A549 (cell line): ENCODE measurements around the gene DNAH17. TPM values are rescaled to one million over a fixed set of nuclear protein-coding genes. Genes with fewer than 3 reads are reported as not detected.

Source experiments
- ATAC-seq, 2 experiments: fragments of 200-7000 bp in 1 of 2; fragments of >200 bp in 1 of 2; cut with Nextera tagmentation in 1 of 2; cut with Tn5 transposase in 1 of 2; 3 replicates each; pipeline versions ENCODE4 v1.8.0 to v1.9.1; 2018 to 2020; ENCODE audit warnings: mild to moderate bottlenecking in 1 of 2, moderate library complexity in 1 of 2
- CTCF ChIA-PET: fragments of 300-600 bp; sonication (Branson Sonifier 250); formaldehyde crosslinking; extraction: SDS; loops from one replicate; lab custom pipeline; 2021; ENCODE audit warnings: antibody characterized with exemption, inconsistent platforms; lab: Yijun Ruan, JAX
- POLR2A ChIA-PET: fragments of 350-600 bp; formaldehyde crosslinking; extraction: SDS; loops from one replicate; lab custom pipeline; 2021; ENCODE audit warnings: antibody characterized with exemption, inconsistent platforms; lab: Yijun Ruan, JAX
- DNase-seq, 2 experiments: peaks; one replicate each; pipeline versions ENCODE4 v3.0.0 to v3.0.0-alpha.2; 2011 to 2016; ENCODE audit warnings: low read depth in 1 of 2, low spot score in 1 of 2
- FAIRE-seq: peaks from 2 replicates; lab custom pipeline; 2011; peaks lifted over from hg19 to GRCh38; lab: Jason Lieb, UNC
- H3K27ac ChIP-seq, 2 experiments: fragments of >200 bp; sonication (Bioruptor Twin); formaldehyde crosslinking; 3 replicates each; pipeline ENCODE4 v1.5.1; 2016 to 2017
- H3K4me1 ChIP-seq: fragments of >200 bp; sonication (Bioruptor Twin); formaldehyde crosslinking; 3 replicates; pipeline ENCODE4 v1.6.1; 2016
- H3K4me2 ChIP-seq: fragments of >200 bp; sonication (Bioruptor Twin); formaldehyde crosslinking; 3 replicates; pipeline ENCODE4 v1.6.1; 2016
- H3K4me3 ChIP-seq: fragments of >200 bp; sonication (Bioruptor Twin); formaldehyde crosslinking; 3 replicates; pipeline ENCODE4 v1.5.1; 2016
- H3K9me3 ChIP-seq: fragments of >200 bp; sonication (Bioruptor Twin); formaldehyde crosslinking; 3 replicates; pipeline ENCODE4 v1.6.1; 2016
- ATOH8 ChIP-seq: fragments of 250-450 bp; sonication (Bioruptor Pico); IDR thresholded peaks from 2 replicates; pipeline ENCODE4 v1.5.0; 2020; ENCODE audit warnings: low read depth, mild to moderate bottlenecking, moderate library complexity
- CBX2 ChIP-seq: fragments of 200-600 bp; sonication (generic); IDR thresholded peaks from 2 replicates; pipeline ENCODE4 v1.6.1; 2016; ENCODE audit warnings: low read depth, mild to moderate bottlenecking, borderline replicate concordance
- CEBPB ChIP-seq, 2 experiments: fragments of >200 bp in 1 of 2; sonication (Bioruptor Twin) in 1 of 2; formaldehyde crosslinking in 1 of 2; IDR thresholded peaks; 2 replicates each; pipeline ENCODE4 v1.6.1; 2012 to 2016
- CHD2 ChIP-seq: fragments of 150-350 bp; IDR thresholded peaks from 2 replicates; pipeline ENCODE4 v1.6.1; 2014; ENCODE audit warnings: low read length; ENCODE audit not compliant: partially characterized antibody
- CTCF ChIP-seq: fragments of >200 bp; sonication (Bioruptor Twin); formaldehyde crosslinking; IDR thresholded peaks from 3 replicates; pipeline ENCODE4 v1.5.1; 2016
- EHF ChIP-seq: fragments of 250-450 bp; sonication (Bioruptor Pico); IDR thresholded peaks from 2 replicates; pipeline ENCODE4 v1.5.0; 2020; ENCODE audit warnings: mild to moderate bottlenecking
- ESRRA ChIP-seq: fragments of 150-350 bp; IDR thresholded peaks from 2 replicates; pipeline ENCODE4 v1.6.1; 2014; ENCODE audit warnings: mild to moderate bottlenecking, low read length, borderline replicate concordance
- FOSL2 ChIP-seq, 2 experiments: fragments of 450-650 bp in 1 of 2; fragments of >200 bp in 1 of 2; sonication (Bioruptor Twin) in 1 of 2; formaldehyde crosslinking; IDR thresholded peaks; 2 replicates each; pipeline versions ENCODE4 v1.5.0 to v1.6.1; 2016 to 2020; ENCODE audit warnings: mild to moderate bottlenecking in 1 of 2, moderate library complexity in 1 of 2
- FOXS1 ChIP-seq: fragments of 250-450 bp; sonication (Bioruptor Pico); IDR thresholded peaks from 2 replicates; pipeline ENCODE4 v1.5.0; 2020; ENCODE audit warnings: mild to moderate bottlenecking, moderate library complexity
- HOXB13 ChIP-seq: fragments of 250-450 bp; sonication (Bioruptor Pico); IDR thresholded peaks from 2 replicates; pipeline ENCODE4 v1.5.0; 2020; ENCODE audit warnings: low read depth, mild to moderate bottlenecking, moderate library complexity
- HOXB5 ChIP-seq: fragments of 250-450 bp; sonication (Bioruptor Pico); IDR thresholded peaks from 2 replicates; pipeline ENCODE4 v1.5.0; 2020; ENCODE audit warnings: mild to moderate bottlenecking, moderate library complexity
- JUNB ChIP-seq: fragments of >200 bp; sonication (Bioruptor Twin); formaldehyde crosslinking; IDR thresholded peaks from 2 replicates; pipeline ENCODE4 v1.6.1; 2016
- MAX ChIP-seq: IDR thresholded peaks from 2 replicates; pipeline ENCODE4 v1.6.1; 2012
- MAZ ChIP-seq: fragments of 150-350 bp; IDR thresholded peaks from 2 replicates; pipeline ENCODE4 v1.6.1; 2014; ENCODE audit warnings: antibody characterized with exemption, low read depth, low read length, borderline replicate concordance
- MYC ChIP-seq: IDR thresholded peaks from 2 replicates; pipeline ENCODE4 v1.6.1; 2012; ENCODE audit warnings: mild to moderate bottlenecking, inconsistent platforms, low read length, improper control_type of control experiment, borderline replicate concordance
- NPAS2 ChIP-seq: fragments of 250-450 bp; sonication (Bioruptor Pico); IDR thresholded peaks from 2 replicates; pipeline ENCODE4 v1.8.0; 2022; ENCODE audit warnings: mild to moderate bottlenecking, moderate library complexity, borderline replicate concordance
- NR3C1 ChIP-seq: fragments of >200 bp; sonication (Bioruptor Twin); formaldehyde crosslinking; IDR thresholded peaks from 3 replicates; pipeline ENCODE4 v1.6.1; 2017
- RAD21 ChIP-seq, 2 experiments: fragments of >200 bp in 1 of 2; sonication (Bioruptor Twin) in 1 of 2; formaldehyde crosslinking in 1 of 2; IDR thresholded peaks in 1 of 2; conservative IDR thresholded peaks in 1 of 2; 2 replicates in 1 of 2; 3 replicates in 1 of 2; pipeline ENCODE4 v1.6.1; 2012 to 2018; ENCODE audit warnings: inconsistent platforms in 1 of 2
- RARB ChIP-seq: fragments of 250-450 bp; sonication (Bioruptor Pico); IDR thresholded peaks from 2 replicates; pipeline ENCODE4 v1.8.0; 2021; ENCODE audit warnings: mild to moderate bottlenecking, moderate library complexity
- RCOR1 ChIP-seq: fragments of 150-350 bp; IDR thresholded peaks from 2 replicates; pipeline ENCODE4 v1.6.1; 2014; ENCODE audit warnings: antibody characterized with exemption, low read length, low read depth
- SREBF2 ChIP-seq: fragments of 450-650 bp; IDR thresholded peaks from 2 replicates; pipeline ENCODE4 v1.6.1; 2014; ENCODE audit warnings: mild to moderate bottlenecking, moderate library complexity
- TP53 ChIP-seq: fragments of 250-450 bp; sonication (Bioruptor Pico); IDR thresholded peaks from 2 replicates; pipeline ENCODE4 v1.5.0; 2021; ENCODE audit warnings: mild to moderate bottlenecking, moderate library complexity
- ZSCAN20 ChIP-seq: fragments of 250-450 bp; sonication (Bioruptor Pico); IDR thresholded peaks from 2 replicates; pipeline ENCODE4 v1.8.0; 2022; ENCODE audit warnings: mild to moderate bottlenecking, moderate library complexity
- WGBS: methylation state at CpG from one replicate; pipeline ENCODE4 v1.1.6; 2017; ENCODE audit errors: missing lambda C conversion rate; 5-methylcytosine and 5-hydroxymethylcytosine counted together
- polyA plus RNA-seq, 4 experiments: library from polyadenylated mRNA; depleted of rRNA in 3 of 4; stranded (reverse); fragments of >200 nt; fragmentation: RNase III in 1 of 4; extraction: RNeasy Plus Mini Kit Qiagen cat#74134 plus additional on column Dnase treatment in 1 of 4; gene quantifications; 2 replicates in 3 of 4; 3 replicates in 1 of 4; pipeline ENCODE4 v1.2.3, GENCODE V29; 2011 to 2017
- TF ChIP-seq, protein P1 (sequence below): fragments of >200 bp; sonication (Bioruptor Twin); formaldehyde crosslinking; IDR thresholded peaks from 3 replicates; pipeline ENCODE4 v1.6.1; 2016

Gene DNAH17
- polyA plus RNA-seq, 2 of the 4 experiments (the other 2 are of a cell fraction) = 0.21 to 0.26 TPM

GRCh38 chr17:78537217-78537860, 39.9 kb downstream of the DNAH17 start:
- Histone ChIP-seq H3K4me3 (no peak overlapping the region), H3K4me2 (no peak overlapping the region), H3K27ac (peak overlapping the region in 1 of 2 experiments; percentile 50; a peak in 3 of 6 replicates), H3K9me3 (0 out of 3 replicates have a peak, but pooled peaks cover under 1% of the 10 kb centered on the region), H3K4me1 (peaks cover 51% of the 10 kb centered on the region)
- 96% methylated on average over 20 of the region's 20 CpGs for WGBS
- CTCF ChIA-PET = interaction anchor here (0.7 to 10.2 kb wide), 4 partner anchors 11 to 208 kb away, joined by 3 to 51 read pairs (median 3); no protein-coding TSS in a partner anchor
- TF ChIP-seq EHF (CRISPR knock-in tag) (no peak), MYC (no peak), FOXS1 (CRISPR knock-in tag) (no peak), CTCF (no peak), NPAS2 (CRISPR knock-in tag) (no peak), TP53 (CRISPR knock-in tag) (no peak), MAX (no peak), HOXB13 (CRISPR knock-in tag) (no peak), SREBF2 (no peak), CBX2 (no peak), MAZ (no peak), CEBPB (IDR thresholded peaks at IDR 0.05) (no peak), NR3C1 (no peak), ATOH8 (CRISPR knock-in tag) (no peak)
- TF ChIP-seq, protein P1, sequence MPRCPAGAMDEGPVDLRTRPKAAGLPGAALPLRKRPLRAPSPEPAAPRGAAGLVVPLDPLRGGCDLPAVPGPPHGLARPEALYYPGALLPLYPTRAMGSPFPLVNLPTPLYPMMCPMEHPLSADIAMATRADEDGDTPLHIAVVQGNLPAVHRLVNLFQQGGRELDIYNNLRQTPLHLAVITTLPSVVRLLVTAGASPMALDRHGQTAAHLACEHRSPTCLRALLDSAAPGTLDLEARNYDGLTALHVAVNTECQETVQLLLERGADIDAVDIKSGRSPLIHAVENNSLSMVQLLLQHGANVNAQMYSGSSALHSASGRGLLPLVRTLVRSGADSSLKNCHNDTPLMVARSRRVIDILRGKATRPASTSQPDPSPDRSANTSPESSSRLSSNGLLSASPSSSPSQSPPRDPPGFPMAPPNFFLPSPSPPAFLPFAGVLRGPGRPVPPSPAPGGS = no peak
- no peak for DNase-seq
- POLR2A ChIA-PET = interaction anchor here (0.6 kb wide), 2 partner anchors 55 to 327 kb away, joined by 3 to 4 read pairs; no protein-coding TSS in a partner anchor
- ATAC-seq = no peak
- FAIRE-seq = no peak

- 34% methylated on average over 19 of the region's 19 CpGs for WGBS
- ChIA-PET CTCF (interaction anchor here (0.5 to 10.2 kb wide), 11 partner anchors 8 to 173 kb away, joined by 3 to 51 read pairs (median 4); no protein-coding TSS in a partner anchor), POLR2A (interaction anchor here (1.8 kb wide), 1 partner anchor 57 kb away, joined by 6 read pairs; no protein-coding TSS in a partner anchor)
- Histone ChIP-seq H3K4me2 (peak overlapping the region; percentile 44), H3K9me3 (no peaks in the 10 kb centered on the region), H3K27ac (peak overlapping the region; percentile 43 to 81; a peak in 5 of 6 replicates), H3K4me3 (no peak overlapping the region), H3K4me1 (peaks cover 52% of the 10 kb centered on the region)
- FAIRE-seq (peak; percentile 46), DNase-seq (peak in 1 of 2 experiments; percentile 76), ATAC-seq (peak; percentile 29 to 39; a peak in 4 of 6 replicates)
- TF ChIP-seq HOXB5 (no peak), ATOH8 (CRISPR knock-in tag) (peak; percentile 52; the same call in 1 of the 2 replicates), RAD21 (conservative IDR thresholded peaks at IDR 0.05 in 1 of 2, IDR thresholded peaks at IDR 0.05 in 1 of 2) (no peak), ESRRA (peak; percentile 70), ZSCAN20 (no peak), MAZ (no peak), CBX2 (no peak), RARB (CRISPR knock-in tag) (no peak), RCOR1 (no peak), FOSL2 (IDR thresholded peaks at IDR 0.05) (no peak), FOSL2 (CRISPR knock-in tag; IDR thresholded peaks at IDR 0.05) (no peak; the same call in 1 of the 2 replicates), MAX (peak; percentile 13; the same call in 1 of the 2 replicates), CTCF (no peak), CHD2 (no peak), JUNB (0 out of 2 replicates have a peak, but pooled peaks have one; percentile 19)
Measured at GRCh38 chr17:78535273-78536197, 41.7 kb downstream of the DNAH17 start.
